DOHH2 (cell line): ENCODE measurements around the gene AHCY.

Source experiments
- H3F3A ChIP-seq: fragments of 200-600 bp; sonication (generic), shearing (Covaris generic); 2 replicates; pipeline ENCODE4 v1.6.0; 2016; ENCODE audit warnings: antibody characterized with exemption, mild to moderate bottlenecking; ENCODE audit not compliant: control insufficient read depth, insufficient read depth
- H3K27ac ChIP-seq: fragments of 200-600 bp; sonication (generic); 2 replicates; pipeline ENCODE4 v1.5.1; 2014; ENCODE audit warnings: low read depth, mild to moderate bottlenecking, low read length, moderate library complexity
- H3K27me3 ChIP-seq: fragments of 200-600 bp; sonication (generic); 2 replicates; pipeline ENCODE4 v1.6.1; 2014; ENCODE audit warnings: mild to moderate bottlenecking, low read length, mixed read lengths; ENCODE audit not compliant: control insufficient read depth
- H3K36me3 ChIP-seq: fragments of 200-600 bp; sonication (generic); 2 replicates; pipeline ENCODE4 v1.6.1; 2014; ENCODE audit warnings: mild to moderate bottlenecking, low read length, moderate library complexity, mixed read lengths; ENCODE audit not compliant: control insufficient read depth
- H3K4me1 ChIP-seq: fragments of 200-600 bp; sonication (generic); 2 replicates; pipeline ENCODE4 v1.6.1; 2014; ENCODE audit warnings: mild to moderate bottlenecking, low read length, mixed read lengths; ENCODE audit not compliant: control insufficient read depth
- H3K4me2 ChIP-seq: fragments of 200-600 bp; sonication (generic); 2 replicates; pipeline ENCODE4 v1.6.0; 2014; ENCODE audit warnings: mild to moderate bottlenecking, low read length, moderate library complexity
- H3K4me3 ChIP-seq: fragments of 200-600 bp; sonication (generic); 2 replicates; pipeline ENCODE4 v1.5.1; 2014; ENCODE audit warnings: mild to moderate bottlenecking, low read length, mixed read lengths
- H3K79me2 ChIP-seq: fragments of 200-600 bp; sonication (generic); 2 replicates; pipeline ENCODE4 v1.6.1; 2014; ENCODE audit warnings: mild to moderate bottlenecking, low read length, mixed read lengths; ENCODE audit not compliant: control insufficient read depth
- H3K9me2 ChIP-seq: fragments of 200-600 bp; sonication (generic); replicated peaks from 2 replicates; pipeline ENCODE4 v1.6.1; 2014; ENCODE audit warnings: mild to moderate bottlenecking, low read length, mixed read lengths; ENCODE audit not compliant: control insufficient read depth
- H3K9me3 ChIP-seq: fragments of 200-600 bp; sonication (generic); 2 replicates; pipeline ENCODE4 v1.6.1; 2014; ENCODE audit warnings: antibody characterized with exemption, low read length, mixed read lengths; ENCODE audit not compliant: control insufficient read depth, insufficient read depth
- H4K20me1 ChIP-seq: fragments of 200-600 bp; sonication (generic); 2 replicates; pipeline ENCODE4 v1.6.0; 2014; ENCODE audit warnings: low read depth, mild to moderate bottlenecking, antibody characterized with exemption, low read length, moderate library complexity; ENCODE audit not compliant: control insufficient read depth, insufficient read depth
- CTCF ChIP-seq: fragments of 200-600 bp; sonication (generic); IDR thresholded peaks from one replicate; pipeline ENCODE4 v1.5.1; 2014; ENCODE audit warnings: antibody characterized with exemption, mild to moderate bottlenecking, low read depth, low read length; ENCODE audit not compliant: poor library complexity, severe bottlenecking
- EZH2phosphoT487 ChIP-seq: fragments of 200-600 bp; sonication (generic); IDR thresholded peaks from 2 replicates; pipeline ENCODE4 v1.6.1; 2017; ENCODE audit warnings: borderline replicate concordance, mild to moderate bottlenecking, antibody characterized with exemption, low read length, moderate library complexity, mixed read lengths

AHCY gene

GRCh38 chr20:34249291-34249690 is 53.9 kb downstream of the AHCY start:
- H3K4me1 ChIP-seq, result no peaks in the 10 kb centered on the region
- no peaks in the 10 kb centered on the region for H3K27me3 ChIP-seq
- no peak overlapping the region for H3K27ac ChIP-seq
- no peak overlapping the region for H3K4me2 ChIP-seq
- no peaks in the 10 kb centered on the region for H3K36me3 ChIP-seq
- no peaks in the 10 kb centered on the region for H3K9me3 ChIP-seq
- H3K9me2 ChIP-seq, result no peaks in the 10 kb centered on the region
- no peaks in the 10 kb centered on the region for H3K79me2 ChIP-seq
- no peaks in the 10 kb centered on the region for H3F3A ChIP-seq
- no peak overlapping the region for H3K4me3 ChIP-seq
- TF ChIP-seq EZH2phosphoT487, result no peak
- TF ChIP-seq CTCF, result no peak
- H4K20me1 ChIP-seq, result no peaks in the 10 kb centered on the region

- Histone ChIP-seq H3K4me1 (peaks cover 14% of the 10 kb centered on the region), H4K20me1 (no peaks in the 10 kb centered on the region)
These were observed 57.0 kb downstream of the AHCY start for GRCh38 chr20:34246126-34246626.

GRCh38 chr20:34243377-34243776 is 59.8 kb downstream of the AHCY start:
- Histone ChIP-seq H3K4me1 (peaks cover 32% of the 10 kb centered on the region), H3K27me3 (no peaks in the 10 kb centered on the region), H3K9me3 (no peaks in the 10 kb centered on the region), H3K36me3 (no peaks in the 10 kb centered on the region), H4K20me1 (no peaks in the 10 kb centered on the region), H3K4me2 (no peak overlapping the region), H3K9me2 (no peaks in the 10 kb centered on the region), H3K79me2 (no peaks in the 10 kb centered on the region), H3K4me3 (no peak overlapping the region), H3K27ac (no peak overlapping the region), H3F3A (peaks cover 11% of the 10 kb centered on the region)
- TF ChIP-seq CTCF (no peak), EZH2phosphoT487 (no peak)

More at GRCh38 chr20:34246126-34246626, 57.0 kb downstream of the AHCY start:
- Histone ChIP-seq H3K4me2 (no peak overlapping the region), H3F3A (peaks cover 6% of the 10 kb centered on the region), H3K36me3 (no peaks in the 10 kb centered on the region), H3K9me2 (no peaks in the 10 kb centered on the region), H3K79me2 (no peaks in the 10 kb centered on the region), H3K27ac (no peak overlapping the region), H3K4me3 (no peak overlapping the region), H3K27me3 (no peaks in the 10 kb centered on the region), H3K9me3 (no peaks in the 10 kb centered on the region)
- TF ChIP-seq CTCF (no peak), EZH2phosphoT487 (no peak)
